Endothelial cell of umbilical vein (primary cell): Measurements from ENCODE around the gene PRKACG. TPM values are rescaled to one million over a fixed set of nuclear protein-coding genes. Genes with fewer than 3 reads are reported as not detected.

Experiments used
- BruUV-seq: library from RNA; stranded (reverse); fragments of 400-500 nt; replicated peaks from 2 replicates; lab custom pipeline; 2021; lab: Mats Ljungman, UMichigan
- CTCF ChIA-PET: fragments of 300-600, 350-600 bp; sonication (Branson Sonifier 250); formaldehyde crosslinking; loops from one replicate; lab custom pipeline; 2021; ENCODE audit warnings: antibody characterized with exemption, inconsistent platforms; lab: Charles Lee
- POLR2A ChIA-PET: fragments of 300-600, 350-600 bp; sonication (Branson Sonifier 250); formaldehyde crosslinking; loops from one replicate; lab custom pipeline; 2021; ENCODE audit warnings: antibody characterized with exemption, inconsistent platforms; lab: Charles Lee
- DNase-seq: peaks from one replicate; pipeline ENCODE4 v3.0.0-alpha.2; 2011; ENCODE audit warnings: low read depth, low spot score
- FAIRE-seq: peaks from 2 replicates; lab custom pipeline; 2011; peaks lifted over from hg19 to GRCh38; lab: Jason Lieb, UNC
- H2AFZ ChIP-seq: 2 replicates; pipeline ENCODE4 v1.6.0; 2012; ENCODE audit warnings: low read depth, low read length, control low read depth, inconsistent platforms
- H3K27ac ChIP-seq: 2 replicates; pipeline ENCODE4 v1.5.1; 2011; ENCODE audit warnings: low read depth, mild to moderate bottlenecking, control low read depth, low read length, moderate library complexity; ENCODE audit not compliant: insufficient read depth
- H3K27me3 ChIP-seq, 2 experiments: 2 replicates each; pipeline versions ENCODE4 v1.6.0 to v1.6.1; 2011; ENCODE audit warnings: low read length in 2 of 2, mixed read lengths in 1 of 2; ENCODE audit not compliant: control insufficient read depth in 2 of 2, insufficient read depth in 2 of 2
- H3K36me3 ChIP-seq, 2 experiments: 2 replicates in 1 of 2; 3 replicates in 1 of 2; pipeline ENCODE4 v1.5.1; 2011; ENCODE audit warnings: low read length in 2 of 2, mild to moderate bottlenecking in 1 of 2, moderate library complexity in 1 of 2; ENCODE audit not compliant: control insufficient read depth in 2 of 2, insufficient read depth in 2 of 2; ENCODE audit errors: extremely low read depth in 1 of 2
- H3K4me1 ChIP-seq: 3 replicates; pipeline ENCODE4 v1.5.1; 2011; ENCODE audit warnings: mild to moderate bottlenecking, low read length; ENCODE audit not compliant: control insufficient read depth, insufficient read depth; ENCODE audit errors: extremely low read depth
- H3K4me2 ChIP-seq: 2 replicates; pipeline ENCODE4 v1.6.1; 2011; ENCODE audit warnings: low read length, control low read depth, mixed read lengths; ENCODE audit not compliant: insufficient read depth
- H3K4me3 ChIP-seq, 3 experiments: fragments of 200-600 bp in 1 of 3; sonication (generic), shearing (Covaris generic) in 1 of 3; replicated peaks in 1 of 3; 2 replicates each; pipeline ENCODE4 v1.5.1; 2011 to 2016; ENCODE audit warnings: control low read depth in 3 of 3, low read length in 3 of 3, mild to moderate bottlenecking in 2 of 3, inconsistent platforms in 1 of 3, low read depth in 1 of 3, moderate library complexity in 1 of 3; ENCODE audit not compliant: insufficient read depth in 1 of 3
- H3K79me2 ChIP-seq: 2 replicates; pipeline ENCODE4 v1.6.0; 2012; ENCODE audit warnings: low read length, inconsistent platforms; ENCODE audit not compliant: control insufficient read depth, insufficient read depth
- H3K9ac ChIP-seq: replicated peaks from 2 replicates; pipeline ENCODE3; 2011; ENCODE audit warnings: low read length, control low read depth; ENCODE audit not compliant: insufficient read depth; ENCODE audit errors: extremely low read depth
- H3K9me1 ChIP-seq: replicated peaks from 3 replicates; pipeline ENCODE4 v1.6.0; 2011; ENCODE audit warnings: mild to moderate bottlenecking, low read length; ENCODE audit not compliant: control insufficient read depth, insufficient read depth; ENCODE audit errors: extremely low read depth
- H3K9me3 ChIP-seq: replicated peaks from 2 replicates; pipeline ENCODE4 v1.5.1; 2012; ENCODE audit warnings: low read length, inconsistent platforms; ENCODE audit not compliant: control insufficient read depth, insufficient read depth
- H4K20me1 ChIP-seq: replicated peaks from 2 replicates; pipeline ENCODE3; 2011; ENCODE audit warnings: mild to moderate bottlenecking, low read length; ENCODE audit not compliant: control insufficient read depth, insufficient read depth; ENCODE audit errors: extremely low read depth
- EZH2 ChIP-seq: IDR thresholded peaks from 2 replicates; pipeline ENCODE4 v1.6.1; 2012; ENCODE audit warnings: borderline replicate concordance, low read depth, mild to moderate bottlenecking, moderate library complexity, low read length, inconsistent platforms; ENCODE audit not compliant: severe bottlenecking
- FOS ChIP-seq: IDR thresholded peaks from 2 replicates; pipeline ENCODE4 v1.6.1; 2011; ENCODE audit warnings: mild to moderate bottlenecking, low read length, moderate library complexity, borderline replicate concordance; ENCODE audit not compliant: insufficient read depth
- GATA2 ChIP-seq: IDR thresholded peaks from 2 replicates; pipeline ENCODE4 v1.7.0; 2011; ENCODE audit warnings: low read depth, mild to moderate bottlenecking, moderate library complexity, mixed read lengths, low read length; ENCODE audit not compliant: insufficient read length, insufficient read depth
- JUN ChIP-seq: IDR thresholded peaks from 2 replicates; pipeline ENCODE4 v1.6.1; 2011; ENCODE audit warnings: borderline replicate concordance, low read depth; ENCODE audit not compliant: insufficient read length, insufficient read depth
- MYC ChIP-seq: IDR thresholded peaks from one replicate; pipeline ENCODE4 v1.6.1; 2011; ENCODE audit warnings: mild to moderate bottlenecking, low read depth, low read length
- POLR2A ChIP-seq: IDR thresholded peaks from 2 replicates; pipeline ENCODE4 v1.6.1; 2012; ENCODE audit warnings: low read depth, mild to moderate bottlenecking, control low read depth, low read length
- POLR2AphosphoS5 ChIP-seq: IDR thresholded peaks from 2 replicates; pipeline ENCODE4 v1.6.1; 2012; ENCODE audit warnings: low read depth, mild to moderate bottlenecking, control low read depth, low read length, moderate library complexity; ENCODE audit not compliant: insufficient read depth
- dilution Hi-C: fragments of 300-500 bp; cut with MboI; formaldehyde crosslinking; loops from one replicate; pipeline ENCODE4 v1.15.0; 2019; ENCODE audit warnings: low sequenced_read_pairs; ENCODE audit not compliant: extremely low pct_ligation_motif_present
- intact Hi-C: fragments of 100-400 bp; cut with micrococcal nuclease; formaldehyde crosslinking; loops from one replicate; pipeline ENCODE4 v1.10.0; 2022
- polyA plus RNA-seq, 4 experiments: library from polyadenylated mRNA; depleted of rRNA in 3 of 4; stranded (reverse) in 3 of 4; unstranded in 1 of 4; fragments of >200 nt; gene quantifications; 2 replicates each; pipeline versions ENCODE4 v1.2.1 to v1.2.3, GENCODE V29; 2011 to 2012; ENCODE audit warnings: missing spikeins in 1 of 4
- total RNA-seq: library from RNA; stranded (reverse); gene quantifications from 2 replicates; pipeline ENCODE4 v1.2.3, GENCODE V29; 2021
- TF ChIP-seq, protein P1 (sequence below), 2 donors: IDR thresholded peaks; 1 replicate in 1 of 2; 2 replicates in 1 of 2; pipeline ENCODE4 v1.5.1; 2011; ENCODE audit warnings: low read length in 2 of 2, mild to moderate bottlenecking in 2 of 2, moderate library complexity in 2 of 2, control low read depth in 1 of 2, inconsistent platforms in 1 of 2, low read depth in 1 of 2; ENCODE audit not compliant: insufficient read depth in 1 of 2; ENCODE audit errors: extremely low read depth in 1 of 2
- TF ChIP-seq, protein P2 (sequence below): IDR thresholded peaks from 2 replicates; pipeline ENCODE4 v1.6.1; 2011; ENCODE audit not compliant: insufficient read depth, insufficient read length

Gene PRKACG
- total and polyA plus RNA-seq, 2 donors (not counting 3 experiments of a cell fraction or from before 2014, with no cell fraction given), result not detected

DNA sequence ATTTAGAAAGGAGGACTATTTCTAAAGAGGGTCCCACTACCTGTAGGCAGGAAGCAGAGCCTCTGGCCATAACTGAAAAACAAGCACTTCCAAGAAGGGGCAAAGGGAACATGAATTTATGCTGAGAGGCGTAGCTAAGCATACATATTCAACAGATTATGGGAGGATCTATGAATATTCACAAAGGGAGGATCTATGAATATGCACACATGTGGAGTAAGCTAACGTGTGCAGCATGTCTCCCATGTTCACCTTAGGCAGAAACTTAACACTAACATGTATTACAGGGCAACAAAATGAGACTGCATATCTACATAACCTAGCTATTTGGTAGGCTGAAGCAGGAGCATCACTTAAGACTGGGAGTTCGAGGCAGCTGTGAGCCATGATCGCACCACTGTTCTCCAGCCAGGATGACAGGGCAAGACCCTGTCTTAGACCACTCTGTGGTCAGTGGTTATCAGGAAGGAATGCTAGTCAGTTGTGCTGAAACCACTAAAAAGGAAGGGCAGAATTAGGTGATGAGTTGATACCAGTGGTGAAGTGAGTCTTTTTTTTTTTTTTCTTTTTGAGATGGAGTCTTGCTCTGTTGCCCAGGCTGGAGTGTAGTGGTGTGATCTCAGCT, 42.4 kb upstream of the PRKACG start:
- CTCF ChIA-PET, result interaction anchor here (0.6 to 7.6 kb wide), 9 partner anchors 11 to 167 kb away, joined by 3 to 281 read pairs (median 26); no protein-coding TSS in a partner anchor
- H2AFZ ChIP-seq, result no peak overlapping the region
- H3K9ac ChIP-seq, result no peak overlapping the region
- H3K27ac ChIP-seq, result no peak overlapping the region
- no peak overlapping the region for H3K4me3 ChIP-seq
- TF ChIP-seq MYC (no peak), GATA2 (no peak), POLR2A (no peak)
- DNase-seq (no peak), FAIRE-seq (no peak)
- POLR2A ChIA-PET, result no interaction called here
- H3K79me2 ChIP-seq, result no peaks in the 10 kb centered on the region
- H3K9me3 ChIP-seq, result no peaks in the 10 kb centered on the region
- H3K9me1 ChIP-seq, result no peaks in the 10 kb centered on the region
- H3K4me1 ChIP-seq, result peaks cover 3% of the 10 kb centered on the region
- intact Hi-C loops, result no loop called here
- H3K27me3 ChIP-seq, result no peaks in the 10 kb centered on the region
- dilution Hi-C loops, result no loop called here
- no peaks in the 10 kb centered on the region for H3K36me3 ChIP-seq
- no TSS peak for BruUV-seq
- H3K4me2 ChIP-seq, result no peak overlapping the region
- no peaks in the 10 kb centered on the region for H4K20me1 ChIP-seq

DNA sequence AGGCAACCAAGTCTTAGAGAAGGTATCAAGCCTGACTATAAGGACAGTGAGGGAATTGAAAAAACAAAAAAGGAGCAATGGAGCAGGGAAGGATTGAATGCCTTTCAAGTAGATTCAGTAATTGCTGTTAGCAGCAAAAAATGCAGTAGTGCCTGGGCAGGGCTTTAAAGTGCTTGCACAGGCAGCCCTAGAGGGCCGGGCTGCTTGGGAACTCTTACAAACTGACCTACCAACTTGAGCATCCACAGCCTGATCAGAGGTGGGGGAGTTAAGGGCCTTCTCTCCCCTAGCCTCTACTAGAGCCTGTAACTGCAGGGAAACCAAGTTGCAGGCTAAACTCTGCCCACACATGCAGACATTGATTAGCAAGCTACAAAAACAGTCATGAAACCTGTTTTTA, 41.1 kb upstream of the PRKACG start:
- Histone ChIP-seq H3K27me3 (no peaks in the 10 kb centered on the region), H3K4me3 (no peak overlapping the region), H3K9ac (no peak overlapping the region), H3K4me2 (no peak overlapping the region), H2AFZ (no peak overlapping the region), H3K36me3 (no peaks in the 10 kb centered on the region), H4K20me1 (no peaks in the 10 kb centered on the region), H3K9me1 (no peaks in the 10 kb centered on the region), H3K27ac (no peak overlapping the region), H3K4me1 (peaks cover 3% of the 10 kb centered on the region), H3K9me3 (no peaks in the 10 kb centered on the region), H3K79me2 (no peaks in the 10 kb centered on the region)
- POLR2A ChIA-PET, result no interaction called here
- no TSS peak for BruUV-seq
- CTCF ChIA-PET, result interaction anchor here (0.7 to 7.6 kb wide), 27 partner anchors 9 to 358 kb away, joined by 3 to 281 read pairs (median 8); partner anchors contain the start of genes FXN and TJP2
- intact Hi-C loops (loop anchor here (1.0 kb wide), 3 partner anchors 66 to 138 kb away; no protein-coding TSS in a partner anchor), dilution Hi-C loops (no loop called here)
- FAIRE-seq, result no peak
- DNase-seq, result no peak
- TF ChIP-seq JUN (no peak), POLR2A (no peak), EZH2 (no peak), MYC (no peak), FOS (no peak), POLR2AphosphoS5 (no peak), GATA2 (no peak)
- TF ChIP-seq, protein P1, sequence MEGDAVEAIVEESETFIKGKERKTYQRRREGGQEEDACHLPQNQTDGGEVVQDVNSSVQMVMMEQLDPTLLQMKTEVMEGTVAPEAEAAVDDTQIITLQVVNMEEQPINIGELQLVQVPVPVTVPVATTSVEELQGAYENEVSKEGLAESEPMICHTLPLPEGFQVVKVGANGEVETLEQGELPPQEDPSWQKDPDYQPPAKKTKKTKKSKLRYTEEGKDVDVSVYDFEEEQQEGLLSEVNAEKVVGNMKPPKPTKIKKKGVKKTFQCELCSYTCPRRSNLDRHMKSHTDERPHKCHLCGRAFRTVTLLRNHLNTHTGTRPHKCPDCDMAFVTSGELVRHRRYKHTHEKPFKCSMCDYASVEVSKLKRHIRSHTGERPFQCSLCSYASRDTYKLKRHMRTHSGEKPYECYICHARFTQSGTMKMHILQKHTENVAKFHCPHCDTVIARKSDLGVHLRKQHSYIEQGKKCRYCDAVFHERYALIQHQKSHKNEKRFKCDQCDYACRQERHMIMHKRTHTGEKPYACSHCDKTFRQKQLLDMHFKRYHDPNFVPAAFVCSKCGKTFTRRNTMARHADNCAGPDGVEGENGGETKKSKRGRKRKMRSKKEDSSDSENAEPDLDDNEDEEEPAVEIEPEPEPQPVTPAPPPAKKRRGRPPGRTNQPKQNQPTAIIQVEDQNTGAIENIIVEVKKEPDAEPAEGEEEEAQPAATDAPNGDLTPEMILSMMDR (IDR thresholded peaks at IDR 0.05; ENCODE audit: extremely low read depth in 1 of 2, insufficient read depth in 1 of 2, low read depth in 1 of 2, low read length in 2 of 2), result no peak
- TF ChIP-seq, protein P2, sequence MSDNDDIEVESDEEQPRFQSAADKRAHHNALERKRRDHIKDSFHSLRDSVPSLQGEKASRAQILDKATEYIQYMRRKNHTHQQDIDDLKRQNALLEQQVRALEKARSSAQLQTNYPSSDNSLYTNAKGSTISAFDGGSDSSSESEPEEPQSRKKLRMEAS, result no peak
